PFSK-1 (cell line): Measurements from ENCODE around the gene TAS2R41.

Experiments
- FOXP2 ChIP-seq: optimal IDR thresholded peaks from 2 replicates; pipeline ENCODE3; 2011; ENCODE audit warnings: borderline replicate concordance, control low read depth, inconsistent platforms; ENCODE audit not compliant: insufficient read depth; ENCODE audit errors: extremely low read length, extremely low read depth
- POLR2AphosphoS5 ChIP-seq: IDR thresholded peaks from 2 replicates; pipeline ENCODE4 v1.6.1; 2012; ENCODE audit warnings: low read depth, mild to moderate bottlenecking, control low read depth, low read length, moderate library complexity
- REST ChIP-seq, 2 experiments: IDR thresholded peaks; 2 replicates each; pipeline versions ENCODE4 v1.6.1 to v1.8.0; 2011 to 2012; ENCODE audit warnings: low read depth in 2 of 2, low read length in 2 of 2, control low read depth in 1 of 2, inconsistent platforms in 1 of 2, mild to moderate bottlenecking in 1 of 2, moderate library complexity in 1 of 2; ENCODE audit not compliant: insufficient read depth in 1 of 2
- SIN3A ChIP-seq: IDR thresholded peaks from 2 replicates; pipeline ENCODE4 v1.6.1; 2012; ENCODE audit warnings: mild to moderate bottlenecking, low read length, moderate library complexity, borderline replicate concordance; ENCODE audit not compliant: insufficient read depth
- TAF1 ChIP-seq: IDR thresholded peaks from 2 replicates; pipeline ENCODE4 v1.6.1; 2012; ENCODE audit warnings: low read length, control low read depth, borderline replicate concordance; ENCODE audit not compliant: insufficient read depth

Gene TAS2R41

DNA sequence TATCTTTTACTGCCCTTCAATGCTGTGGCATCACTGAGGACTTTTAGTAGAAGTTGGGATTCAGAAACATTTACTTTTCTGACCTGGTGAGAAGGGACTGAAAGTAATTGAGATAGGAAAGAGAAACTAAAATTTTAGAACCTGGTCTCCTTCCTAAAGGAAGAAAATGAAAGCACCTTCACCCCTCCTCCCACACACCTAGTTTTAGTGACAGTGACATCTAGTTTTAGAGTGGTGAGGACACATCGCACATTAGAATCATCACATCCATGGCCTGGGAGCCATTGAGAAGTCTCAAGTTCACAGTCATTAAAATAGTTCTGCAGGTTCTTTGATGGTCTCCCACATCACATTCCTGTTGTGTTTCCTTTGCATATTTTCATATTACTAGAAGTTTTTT, 16.1 kb downstream of the TAS2R41 start:
- TF ChIP-seq POLR2AphosphoS5 (no peak), TAF1 (no peak)

DNA sequence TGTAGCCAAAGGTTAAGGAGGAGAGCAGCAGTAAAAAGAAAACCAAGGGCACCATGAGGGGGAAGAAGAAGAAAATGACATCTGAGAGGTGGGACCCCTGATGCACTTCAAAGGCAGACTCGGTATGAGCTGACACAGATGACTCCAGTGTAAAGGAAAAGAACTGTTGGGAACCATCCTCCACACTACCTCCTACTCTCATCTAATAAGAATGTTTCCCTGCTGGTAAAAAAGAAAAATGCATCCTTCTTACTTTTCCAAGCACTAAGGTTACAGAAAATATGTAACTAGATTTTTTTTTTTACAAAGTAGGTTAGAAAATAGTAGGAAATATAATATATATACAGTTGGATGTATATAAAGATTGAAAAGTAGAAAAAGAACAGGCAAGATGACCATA, 16.9 kb downstream of the TAS2R41 start:
- no peak for TF ChIP-seq REST (IDR thresholded peaks at IDR 0.05; ENCODE audit: insufficient read depth in 1 of 2, low read depth in 2 of 2, low read length in 2 of 2)
- no peak for TF ChIP-seq TAF1
- no peak for TF ChIP-seq POLR2AphosphoS5
- no peak for TF ChIP-seq SIN3A
- TF ChIP-seq FOXP2 = no peak

GRCh38 chr7:143495851-143496250, 18.2 kb downstream of the TAS2R41 start:
- TF ChIP-seq POLR2AphosphoS5 (no peak), REST (IDR thresholded peaks at IDR 0.05; ENCODE audit: insufficient read depth in 1 of 2, low read depth in 2 of 2, low read length in 2 of 2) (no peak), TAF1 (no peak), FOXP2 (no peak), SIN3A (no peak)

DNA sequence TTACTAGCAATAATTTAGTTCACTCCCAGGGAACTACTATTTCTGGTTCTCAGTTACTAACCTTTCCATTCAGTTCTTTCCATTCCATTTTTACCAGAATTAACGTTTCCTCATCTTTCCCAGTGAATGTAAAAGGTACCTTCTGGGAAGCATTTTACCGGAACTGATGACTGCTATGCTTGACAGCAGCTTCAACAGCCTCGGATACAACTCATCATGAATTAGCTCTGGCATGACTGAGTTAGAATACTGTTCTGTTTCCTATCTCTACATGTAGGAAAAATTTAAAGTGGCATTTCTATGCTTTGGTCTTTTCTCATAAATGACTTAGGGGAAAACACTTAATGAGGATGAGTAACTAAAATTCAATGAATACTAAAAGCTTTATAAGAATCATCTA, 18.6 kb downstream of the TAS2R41 start:
- TF ChIP-seq REST (IDR thresholded peaks at IDR 0.05; ENCODE audit: insufficient read depth in 1 of 2, low read depth in 2 of 2, low read length in 2 of 2) (no peak), TAF1 (no peak), FOXP2 (no peak), SIN3A (no peak), POLR2AphosphoS5 (no peak)

GRCh38 chr7:143497008-143497795, 19.5 kb downstream of the TAS2R41 start:
- TF ChIP-seq SIN3A (no peak), FOXP2 (no peak), POLR2AphosphoS5 (no peak)

GRCh38 chr7:143499246-143499645, 21.6 kb downstream of the TAS2R41 start:
- TF ChIP-seq FOXP2 = no peak
- TF ChIP-seq SIN3A = no peak
- TF ChIP-seq POLR2AphosphoS5 = no peak
- TF ChIP-seq TAF1 = no peak
- TF ChIP-seq REST (IDR thresholded peaks at IDR 0.05; ENCODE audit: insufficient read depth in 1 of 2, low read depth in 2 of 2, low read length in 2 of 2) = no peak
